OCI-LY1 (cell line): ENCODE data around the gene QRFP.

Experiments used
- H2AFZ ChIP-seq: fragments of 200-600 bp; sonication (generic), shearing (Covaris generic); 2 replicates; pipeline ENCODE4 v1.6.0; 2014; ENCODE audit warnings: antibody characterized with exemption, mild to moderate bottlenecking, low read length
- H3F3A ChIP-seq: fragments of 200-600 bp; sonication (generic), shearing (Covaris generic); 2 replicates; pipeline ENCODE4 v1.6.0; 2014; ENCODE audit warnings: mild to moderate bottlenecking, antibody characterized with exemption, low read length, moderate library complexity; ENCODE audit not compliant: insufficient read depth
- H3K27ac ChIP-seq: fragments of 200-600 bp; sonication (generic); 2 replicates; pipeline ENCODE4 v1.5.1; 2014; ENCODE audit warnings: low read length, mixed run types, mild to moderate bottlenecking, low read depth; ENCODE audit not compliant: poor library complexity, severe bottlenecking
- H3K27me3 ChIP-seq: fragments of 200-600 bp; sonication (generic); 2 replicates; pipeline ENCODE4 v1.6.0; 2014; ENCODE audit warnings: antibody characterized with exemption, mild to moderate bottlenecking, low read length, moderate library complexity; ENCODE audit not compliant: insufficient read depth
- H3K36me3 ChIP-seq: fragments of 200-600 bp; sonication (generic); 2 replicates; pipeline ENCODE4 v1.6.1; 2014; ENCODE audit warnings: mild to moderate bottlenecking, antibody characterized with exemption, low read length, moderate library complexity, mixed read lengths; ENCODE audit not compliant: insufficient read depth
- H3K4me1 ChIP-seq: fragments of 200-600 bp; sonication (generic); 2 replicates; pipeline ENCODE4 v1.5.1; 2014; ENCODE audit warnings: mild to moderate bottlenecking, low read length, moderate library complexity; ENCODE audit not compliant: insufficient read depth, severe bottlenecking
- H3K4me2 ChIP-seq: fragments of 200-600 bp; sonication (generic), shearing (Covaris generic); 2 replicates; pipeline ENCODE4 v1.6.1; 2014; ENCODE audit warnings: low read length
- H3K4me3 ChIP-seq: fragments of 200-600 bp; sonication (generic); 2 replicates; pipeline ENCODE4 v1.5.1; 2014; ENCODE audit warnings: low read length, low read depth, mild to moderate bottlenecking, mixed read lengths; ENCODE audit not compliant: poor library complexity, severe bottlenecking
- H3K79me2 ChIP-seq: fragments of 200-600 bp; shearing (Covaris generic); 2 replicates; pipeline ENCODE4 v1.6.1; 2016; ENCODE audit warnings: mixed run types, low read length, mixed read lengths; ENCODE audit not compliant: insufficient read depth
- H3K9ac ChIP-seq: fragments of 200-600 bp; sonication (generic), shearing (Covaris generic); 2 replicates; pipeline ENCODE4 v1.6.1; 2014; ENCODE audit warnings: mild to moderate bottlenecking, low read length, mixed read lengths
- H3K9me2 ChIP-seq: fragments of 200-600 bp; sonication (generic), shearing (Covaris generic); 2 replicates; pipeline ENCODE4 v1.6.1; 2014; ENCODE audit warnings: low read depth, mild to moderate bottlenecking, low read length, mixed read lengths
- H3K9me3 ChIP-seq: fragments of 200-600 bp; shearing (Covaris generic); 2 replicates; pipeline ENCODE4 v1.6.1; 2014; ENCODE audit warnings: low read length, mixed read lengths
- H4K20me1 ChIP-seq: fragments of 200-600 bp; sonication (generic), shearing (Covaris generic); 2 replicates; pipeline ENCODE4 v1.6.0; 2016; ENCODE audit warnings: mild to moderate bottlenecking, low read length; ENCODE audit not compliant: insufficient read depth
- EZH2 ChIP-seq: fragments of 200-600 bp; sonication (generic), shearing (Covaris generic); IDR thresholded peaks from 2 replicates; pipeline ENCODE4 v1.8.0; 2017; ENCODE audit warnings: borderline replicate concordance, mixed run types, mild to moderate bottlenecking, antibody characterized with exemption, low read length, moderate library complexity, mixed read lengths
- TF ChIP-seq, protein P1 (sequence below): fragments of 200-600 bp; sonication (generic), shearing (Covaris generic); IDR thresholded peaks from 2 replicates; pipeline ENCODE4 v1.5.1; 2017; ENCODE audit warnings: mild to moderate bottlenecking, antibody characterized with exemption, low read length, moderate library complexity, mixed read lengths

The QRFP gene

DNA sequence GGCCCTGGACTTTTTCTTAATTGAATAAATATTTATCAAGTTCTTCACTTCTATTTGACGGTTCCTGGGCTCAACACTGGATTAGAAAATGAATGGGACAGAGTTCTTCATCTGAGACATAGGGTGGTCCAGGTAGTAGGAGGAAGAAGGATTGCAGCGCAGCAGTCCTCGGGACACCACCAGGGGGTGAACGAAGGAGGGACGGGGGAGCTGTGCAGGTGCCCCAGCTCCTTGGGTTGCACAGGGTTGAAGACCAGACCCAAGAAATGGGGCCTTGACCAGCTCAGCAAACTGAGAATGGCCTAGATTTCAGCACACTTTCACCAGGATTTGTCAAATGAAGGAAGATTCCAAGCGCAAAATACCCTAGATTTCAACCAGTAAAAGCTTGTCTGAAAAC is 32.1 kb downstream of the QRFP start:
- Histone ChIP-seq H3K79me2 (no peaks in the 10 kb centered on the region), H3K27ac (no peak overlapping the region), H3K4me3 (no peak overlapping the region), H3K4me2 (no peak overlapping the region), H3K9me3 (no peaks in the 10 kb centered on the region), H3K4me1 (no peaks in the 10 kb centered on the region), H4K20me1 (no peaks in the 10 kb centered on the region), H3K9me2 (no peaks in the 10 kb centered on the region), H3F3A (no peaks in the 10 kb centered on the region), H3K36me3 (no peaks in the 10 kb centered on the region), H2AFZ (no peak overlapping the region), H3K9ac (no peak overlapping the region), H3K27me3 (no peaks in the 10 kb centered on the region)
- TF ChIP-seq, protein P1, sequence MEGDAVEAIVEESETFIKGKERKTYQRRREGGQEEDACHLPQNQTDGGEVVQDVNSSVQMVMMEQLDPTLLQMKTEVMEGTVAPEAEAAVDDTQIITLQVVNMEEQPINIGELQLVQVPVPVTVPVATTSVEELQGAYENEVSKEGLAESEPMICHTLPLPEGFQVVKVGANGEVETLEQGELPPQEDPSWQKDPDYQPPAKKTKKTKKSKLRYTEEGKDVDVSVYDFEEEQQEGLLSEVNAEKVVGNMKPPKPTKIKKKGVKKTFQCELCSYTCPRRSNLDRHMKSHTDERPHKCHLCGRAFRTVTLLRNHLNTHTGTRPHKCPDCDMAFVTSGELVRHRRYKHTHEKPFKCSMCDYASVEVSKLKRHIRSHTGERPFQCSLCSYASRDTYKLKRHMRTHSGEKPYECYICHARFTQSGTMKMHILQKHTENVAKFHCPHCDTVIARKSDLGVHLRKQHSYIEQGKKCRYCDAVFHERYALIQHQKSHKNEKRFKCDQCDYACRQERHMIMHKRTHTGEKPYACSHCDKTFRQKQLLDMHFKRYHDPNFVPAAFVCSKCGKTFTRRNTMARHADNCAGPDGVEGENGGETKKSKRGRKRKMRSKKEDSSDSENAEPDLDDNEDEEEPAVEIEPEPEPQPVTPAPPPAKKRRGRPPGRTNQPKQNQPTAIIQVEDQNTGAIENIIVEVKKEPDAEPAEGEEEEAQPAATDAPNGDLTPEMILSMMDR = no peak
- TF ChIP-seq EZH2 = no peak

DNA sequence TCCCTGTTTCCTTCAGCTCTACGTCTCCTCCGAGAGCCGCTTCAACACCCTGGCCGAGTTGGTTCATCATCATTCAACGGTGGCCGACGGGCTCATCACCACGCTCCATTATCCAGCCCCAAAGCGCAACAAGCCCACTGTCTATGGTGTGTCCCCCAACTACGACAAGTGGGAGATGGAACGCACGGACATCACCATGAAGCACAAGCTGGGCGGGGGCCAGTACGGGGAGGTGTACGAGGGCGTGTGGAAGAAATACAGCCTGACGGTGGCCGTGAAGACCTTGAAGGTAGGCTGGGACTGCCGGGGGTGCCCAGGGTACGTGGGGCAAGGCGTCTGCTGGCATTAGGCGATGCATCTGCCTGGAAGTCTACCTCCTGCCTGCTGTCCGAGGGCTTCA is 33.9 kb downstream of the QRFP start:
- Histone ChIP-seq H3K9me3 (no peaks in the 10 kb centered on the region), H3K4me1 (no peaks in the 10 kb centered on the region), H2AFZ (no peak overlapping the region), H3K4me3 (no peak overlapping the region), H3K27ac (no peak overlapping the region), H3K79me2 (no peaks in the 10 kb centered on the region), H3K9me2 (no peaks in the 10 kb centered on the region), H3K27me3 (no peaks in the 10 kb centered on the region), H3K9ac (no peak overlapping the region), H3K36me3 (no peaks in the 10 kb centered on the region), H3F3A (no peaks in the 10 kb centered on the region), H4K20me1 (no peaks in the 10 kb centered on the region), H3K4me2 (no peak overlapping the region)
- TF ChIP-seq, protein P1 = no peak
- no peak for TF ChIP-seq EZH2

DNA sequence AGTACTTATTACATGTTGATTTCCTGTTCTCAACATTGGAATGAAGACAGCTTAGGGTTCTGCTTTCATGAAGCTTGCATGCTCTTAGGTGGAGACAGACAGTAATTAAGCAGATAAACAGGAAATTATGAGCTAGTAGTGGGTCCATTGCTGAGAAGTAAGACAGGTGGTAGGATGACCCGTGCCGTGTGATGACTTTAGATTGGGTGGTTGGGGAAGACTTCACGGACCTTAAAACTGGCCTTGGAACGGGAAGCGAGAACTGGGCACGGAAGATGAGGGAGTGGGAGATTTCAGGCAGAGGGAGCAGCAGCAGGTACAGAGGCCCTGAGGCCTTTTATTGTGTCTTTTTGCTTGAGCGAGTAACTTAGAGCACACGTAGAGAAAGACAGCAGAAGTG is 34.4 kb downstream of the QRFP start:
- Histone ChIP-seq H3K27ac (no peak overlapping the region), H3K36me3 (no peaks in the 10 kb centered on the region), H3K4me2 (no peak overlapping the region), H3K4me3 (no peak overlapping the region), H3F3A (no peaks in the 10 kb centered on the region), H3K4me1 (no peaks in the 10 kb centered on the region), H2AFZ (no peak overlapping the region), H4K20me1 (no peaks in the 10 kb centered on the region), H3K9me3 (no peaks in the 10 kb centered on the region), H3K9me2 (no peaks in the 10 kb centered on the region), H3K27me3 (no peaks in the 10 kb centered on the region), H3K9ac (no peak overlapping the region), H3K79me2 (no peaks in the 10 kb centered on the region)
- TF ChIP-seq, protein P1 = no peak
- no peak for TF ChIP-seq EZH2
